GM18873 (cell line): ENCODE results near the gene NPTN.
"Not testable (repeated sequence)": the region's sequence is repeated elsewhere in the genome, so short reads cannot be mapped to it uniquely, and the experiment has no call there.

Experiments
- ATAC-seq: cut with Tn5 transposase; IDR thresholded peaks from one replicate; pipeline ENCODE4 v1.9.1; 2021; ENCODE audit warnings: mild to moderate bottlenecking, moderate library complexity, moderate number of reproducible peaks; ENCODE audit not compliant: unreplicated experiment, low FRiP score

The NPTN gene

GRCh38 chr15:73602446-73602843, 30.7 kb downstream of the NPTN start:
- ATAC-seq = no peak

DNA sequence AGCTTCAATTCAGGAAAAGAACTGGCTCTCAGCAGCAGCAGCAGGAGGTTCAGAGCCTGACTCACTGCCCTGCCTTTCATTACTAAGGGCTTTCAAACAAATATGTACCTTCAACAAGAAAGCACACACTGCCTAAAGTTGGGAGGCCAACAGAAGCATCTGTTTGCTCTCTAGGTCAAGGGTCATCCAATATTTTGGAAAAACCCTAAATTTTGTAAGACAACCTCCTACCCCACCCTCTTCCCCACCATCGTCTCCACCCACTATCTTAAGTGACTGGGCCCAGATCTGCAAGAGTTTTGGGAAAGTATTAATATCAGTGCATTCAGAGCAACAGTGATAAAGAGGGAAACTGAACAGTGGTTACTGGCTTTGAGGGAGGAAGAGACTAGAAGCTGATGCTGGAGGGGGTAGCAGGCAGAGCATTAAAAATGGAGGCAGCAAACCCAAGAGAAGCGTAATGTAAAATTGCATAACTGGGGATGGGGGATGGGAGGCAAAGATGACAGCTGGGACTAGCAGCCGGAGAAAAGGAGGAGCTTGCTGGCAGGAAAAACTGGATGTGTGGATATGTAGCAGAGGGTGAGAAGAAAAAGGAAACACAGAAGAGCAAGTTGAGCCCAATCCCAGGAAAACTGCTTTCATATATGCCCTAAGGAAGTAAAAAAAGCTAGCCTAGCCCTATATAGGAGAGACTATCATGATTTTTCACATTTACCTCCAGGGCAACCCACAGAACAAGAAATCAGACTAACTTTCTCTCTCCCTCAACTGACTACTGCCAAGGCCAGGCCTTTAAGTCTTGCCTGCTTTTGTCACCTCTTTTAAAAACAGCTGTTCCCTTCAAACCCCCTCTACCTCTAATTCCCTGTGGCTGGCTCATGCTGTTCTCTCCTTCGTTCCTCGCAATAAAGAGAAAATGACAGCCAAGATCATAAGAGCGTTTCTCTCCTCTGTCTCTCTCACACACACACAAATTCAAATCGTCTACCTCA, 31.4 kb downstream of the NPTN start:
- ATAC-seq = no peak

DNA sequence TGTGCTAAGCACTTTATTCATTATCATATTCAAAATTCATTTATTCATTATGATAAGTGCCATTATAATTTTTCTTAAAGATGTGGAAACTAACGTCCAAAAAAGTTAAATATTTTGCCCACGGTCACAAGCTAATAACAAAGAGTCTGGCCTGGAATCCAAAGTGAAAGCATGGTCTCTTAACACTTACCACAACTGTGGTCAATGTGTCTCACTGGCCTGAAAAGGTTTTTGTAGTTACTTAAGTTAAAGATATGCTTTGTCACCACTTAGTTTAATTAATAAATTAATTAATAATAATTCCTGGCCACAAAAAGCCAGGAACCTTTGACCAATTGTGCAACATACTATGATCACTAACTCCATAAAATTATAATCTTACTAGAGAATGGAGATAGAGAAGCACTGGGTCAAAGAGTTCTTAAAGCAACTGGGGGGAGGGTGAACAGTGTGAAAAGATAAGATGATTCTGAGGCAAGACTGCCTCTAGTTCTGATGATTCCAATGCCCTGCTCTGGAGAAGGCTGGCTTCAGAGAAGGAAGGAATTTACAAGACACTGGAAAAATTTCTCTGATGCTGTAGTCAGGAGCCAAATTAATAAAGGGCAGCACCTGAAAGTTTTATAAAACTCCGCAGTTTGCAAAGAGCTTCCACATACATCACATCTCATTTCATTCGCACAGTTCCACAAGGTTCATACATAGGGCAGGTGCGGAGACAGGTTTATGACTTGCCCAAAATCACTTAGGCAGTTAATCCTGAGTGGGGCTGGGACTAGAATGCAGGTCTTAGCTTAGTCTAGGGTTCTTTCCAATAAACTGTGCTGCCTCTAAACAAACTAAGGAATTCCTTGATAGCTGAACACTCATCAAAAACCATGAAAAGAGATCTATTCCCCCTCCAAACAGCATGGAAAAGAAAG, 32.5 kb downstream of the NPTN start:
- ATAC-seq = no peak

- no peak for ATAC-seq
Measured at GRCh38 chr15:73599934-73600333, 33.3 kb downstream of the NPTN start.

- no peak for ATAC-seq
Measured at GRCh38 chr15:73598530-73599160, 34.5 kb downstream of the NPTN start.

GRCh38 chr15:73597036-73597638, 36.1 kb downstream of the NPTN start:
- no peak for ATAC-seq

DNA sequence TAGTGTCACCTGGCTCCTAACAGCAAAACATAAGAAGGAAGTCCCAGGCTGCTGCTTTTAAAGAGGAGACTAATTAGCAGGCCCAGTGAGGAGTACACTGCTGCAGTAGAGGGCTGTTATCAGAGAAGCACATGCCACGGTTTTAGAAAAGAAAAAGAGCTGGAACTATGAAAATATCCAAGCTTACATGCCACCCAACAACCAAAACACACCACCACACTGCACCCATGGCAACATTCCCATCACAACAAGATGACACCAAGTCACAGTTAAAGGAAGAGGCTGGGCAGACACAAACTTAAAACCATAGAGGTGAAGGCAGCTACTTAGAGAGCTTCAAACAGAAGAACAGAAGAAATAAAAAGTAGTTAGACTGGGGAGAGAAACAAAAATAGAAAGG, 37.0 kb downstream of the NPTN start:
- ATAC-seq = no peak

- ATAC-seq = no peak
Measured at GRCh38 chr15:73594109-73594508, 39.1 kb downstream of the NPTN start.

DNA sequence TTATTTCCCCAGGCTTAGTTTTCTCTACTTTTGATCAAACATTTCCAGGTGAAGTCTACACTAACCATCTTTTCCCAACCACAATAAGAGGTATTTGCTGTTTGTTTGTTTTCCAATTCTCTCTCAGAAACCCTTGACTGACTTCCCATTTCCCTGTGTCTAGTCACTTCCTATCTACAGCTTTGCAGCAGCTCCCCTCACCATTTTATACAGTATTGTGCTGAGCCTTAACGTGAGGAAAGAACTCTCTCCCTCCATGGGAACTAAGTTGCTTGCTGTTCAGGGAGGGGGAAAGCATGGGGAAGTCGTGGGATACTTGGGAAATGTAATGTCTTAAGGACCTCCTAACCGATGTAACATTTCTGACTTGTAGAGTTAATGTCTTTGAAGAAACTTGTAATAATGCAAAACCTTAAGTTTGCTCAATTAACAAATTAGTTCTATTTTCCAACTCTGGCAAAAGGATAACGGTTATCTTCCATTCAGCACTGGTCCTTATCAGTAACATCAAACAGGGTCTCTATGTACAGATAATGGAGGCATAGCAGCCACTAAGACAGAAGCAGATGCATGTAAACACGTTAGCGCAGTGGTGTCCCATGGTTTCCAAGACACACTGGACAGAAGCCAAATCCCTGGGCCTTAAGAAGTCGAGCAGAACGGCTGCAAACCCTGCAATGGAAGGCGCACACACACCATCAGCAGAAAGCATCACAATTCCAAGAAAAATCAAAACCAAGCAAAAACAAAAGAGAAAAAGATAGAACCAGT, 39.7 kb downstream of the NPTN start:
- no peak for ATAC-seq

DNA sequence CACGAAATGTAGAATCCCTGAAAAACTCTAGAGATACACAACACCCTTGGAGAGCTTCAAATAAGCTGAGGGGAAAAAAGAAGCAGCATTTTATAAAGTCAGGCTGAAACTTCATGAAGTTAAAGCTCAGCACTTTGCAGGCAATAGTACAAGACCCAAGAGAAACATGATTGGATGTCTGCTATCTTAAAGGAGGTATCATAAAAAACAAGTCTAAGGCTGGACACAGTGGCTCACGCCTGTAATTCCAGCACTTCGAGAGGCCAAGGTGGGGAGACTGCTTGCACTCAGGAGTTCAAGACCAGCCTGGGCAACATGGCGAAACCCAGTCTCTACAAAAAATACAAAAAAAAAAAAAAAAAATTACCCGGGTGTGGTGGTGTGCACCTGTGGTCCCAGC, 42.9 kb downstream of the NPTN start:
- ATAC-seq = no peak

- no peak for ATAC-seq
Measured at GRCh38 chr15:73589766-73590165, 43.4 kb downstream of the NPTN start.

GRCh38 chr15:73585871-73586654, 47.1 kb downstream of the NPTN start:
- ATAC-seq = no peak

- ATAC-seq = no peak
Measured at GRCh38 chr15:73584699-73585420, 48.3 kb downstream of the NPTN start.

DNA sequence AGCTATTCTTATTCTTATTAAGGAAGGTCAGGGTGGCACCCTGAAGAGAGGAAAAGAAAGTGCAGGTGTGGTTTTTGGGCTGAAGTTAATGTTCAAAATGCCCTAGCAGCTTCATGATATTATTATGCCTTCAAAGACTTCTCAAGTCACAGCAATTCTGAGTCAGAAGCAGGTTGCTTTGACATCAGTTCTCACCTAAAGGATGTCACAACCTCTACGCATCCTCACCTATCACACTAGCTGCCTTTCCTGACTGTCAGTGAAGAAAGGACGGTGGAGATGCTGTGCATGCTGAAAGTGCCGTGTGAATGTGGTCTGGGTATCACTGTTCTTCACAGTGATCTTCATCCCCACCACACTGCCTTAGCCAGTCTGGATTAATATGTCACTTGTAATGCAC, 49.6 kb downstream of the NPTN start:
- ATAC-seq = no peak

- no peak for ATAC-seq
Measured at GRCh38 chr15:73582851-73583379, 50.3 kb downstream of the NPTN start.

GRCh38 chr15:73578026-73578425, 55.2 kb downstream of the NPTN start:
- ATAC-seq = no peak

- not testable (repeated sequence) for ATAC-seq
Measured at GRCh38 chr15:73577593-73577992, 55.6 kb downstream of the NPTN start.
